Measurements from ENCODE around the gene ISG20L2.

ISG20L2 gene

GRCh38 chr1:156680056-156680455, 48.5 kb downstream of the ISG20L2 start:
- in situ Hi-C loops (cut with HindIII; ENCODE audit: low sequenced_read_pairs) = no loop called here
- TF ChIP-seq CTCF (IDR thresholded peaks at IDR 0.05; ENCODE audit: low read depth, low read length, missing control alignments) = no peak
- no peak for DNase-seq (ENCODE audit: low read depth)
- no peak overlapping the region for H3K4me3 ChIP-seq (ENCODE audit: low read depth, low read length)

GRCh38 chr1:156677616-156678596, 50.7 kb downstream of the ISG20L2 start:
- peak; percentile 93 for TF ChIP-seq CTCF (IDR thresholded peaks at IDR 0.05; ENCODE audit: low read depth, low read length, missing control alignments)
- in situ Hi-C loops (cut with HindIII; ENCODE audit: low sequenced_read_pairs) = no loop called here

GRCh38 chr1:156676820-156677615, 51.5 kb downstream of the ISG20L2 start, which contains the start of gene NES:
TSS of gene NES (minus strand) at chr1:156677407. CDS start at chr1:156677264, 143 bp downstream.
- peak within 1 kb of the TSS; percentile 30 for H3K4me3 ChIP-seq (ENCODE audit: low read depth, low read length)
- DNase-seq (ENCODE audit: low read depth) = no peak
- in situ Hi-C loops (cut with HindIII; ENCODE audit: low sequenced_read_pairs) = no loop called here

More at GRCh38 chr1:156677616-156678596, 50.7 kb downstream of the ISG20L2 start:
- no peak overlapping the region for H3K4me3 ChIP-seq (ENCODE audit: low read depth, low read length)
- peak; percentile 55 for DNase-seq (ENCODE audit: low read depth)

GRCh38 chr1:156676114-156676819, 52.3 kb downstream of the ISG20L2 start:
- no peak for DNase-seq (ENCODE audit: low read depth)
- in situ Hi-C loops (cut with HindIII; ENCODE audit: low sequenced_read_pairs) = no loop called here
- TF ChIP-seq CTCF (IDR thresholded peaks at IDR 0.05; ENCODE audit: low read depth, low read length, missing control alignments) = no peak
- H3K4me3 ChIP-seq (ENCODE audit: low read depth, low read length) = peak overlapping the region; percentile 30

More at GRCh38 chr1:156676820-156677615, 51.5 kb downstream of the ISG20L2 start, which contains the start of gene NES:
- TF ChIP-seq CTCF (IDR thresholded peaks at IDR 0.05; ENCODE audit: low read depth, low read length, missing control alignments) = no peak

- H3K4me3 ChIP-seq (ENCODE audit: low read depth, low read length) = peak overlapping the region; percentile 30
- in situ Hi-C loops (cut with HindIII; ENCODE audit: low sequenced_read_pairs) = no loop called here
- no peak for TF ChIP-seq CTCF (IDR thresholded peaks at IDR 0.05; ENCODE audit: low read depth, low read length, missing control alignments)
- no peak for DNase-seq (ENCODE audit: low read depth)
Observed at GRCh38 chr1:156675210-156676113, 53.1 kb downstream of the ISG20L2 start.

Measured in astrocyte of the cerebellum (primary cell).